Astrocyte (in vitro differentiated cells and primary cell): ENCODE data around the gene HMCN1. TPM values are rescaled to one million over a fixed set of nuclear protein-coding genes. Genes with fewer than 3 reads are reported as not detected.

Source experiments
- DNase-seq: peaks from one replicate; pipeline ENCODE4 v3.0.0-alpha.2; 2010; ENCODE audit warnings: low read depth
- FAIRE-seq: peaks from 2 replicates; lab custom pipeline; 2011; peaks lifted over from hg19 to GRCh38; lab: Jason Lieb, UNC
- H2AFZ ChIP-seq: 2 replicates; pipeline ENCODE4 v1.6.0; 2012; ENCODE audit warnings: low read depth, low read length, inconsistent platforms
- H3K27ac ChIP-seq: 2 replicates; pipeline ENCODE4 v1.5.1; 2011; ENCODE audit warnings: low read depth, low read length, inconsistent platforms
- H3K27me3 ChIP-seq: 2 replicates; pipeline ENCODE4 v1.6.0; 2011; ENCODE audit warnings: low read length, inconsistent platforms; ENCODE audit not compliant: insufficient read depth
- H3K36me3 ChIP-seq: 2 replicates; pipeline ENCODE4 v1.5.1; 2011; ENCODE audit warnings: low read length, inconsistent platforms; ENCODE audit not compliant: insufficient read depth
- H3K4me1 ChIP-seq: 2 replicates; pipeline ENCODE4 v1.5.1; 2011; ENCODE audit warnings: low read length, inconsistent platforms; ENCODE audit not compliant: insufficient read depth
- H3K4me2 ChIP-seq: 2 replicates; pipeline ENCODE4 v1.6.0; 2012; ENCODE audit warnings: low read length, inconsistent platforms
- H3K4me3 ChIP-seq: 2 replicates; pipeline ENCODE4 v1.5.1; 2011; ENCODE audit warnings: low read depth, mild to moderate bottlenecking, low read length, inconsistent platforms; ENCODE audit not compliant: insufficient read depth
- H3K79me2 ChIP-seq: 2 replicates; pipeline ENCODE4 v1.6.0; 2012; ENCODE audit warnings: mild to moderate bottlenecking, low read length, inconsistent platforms; ENCODE audit not compliant: insufficient read depth
- H3K9ac ChIP-seq: 2 replicates; pipeline ENCODE4 v1.6.0; 2012; ENCODE audit warnings: mild to moderate bottlenecking, low read length, inconsistent platforms
- H3K9me3 ChIP-seq: 2 replicates; pipeline ENCODE4 v1.5.1; 2012; ENCODE audit warnings: low read depth, mild to moderate bottlenecking, low read length, inconsistent platforms; ENCODE audit not compliant: insufficient read depth
- H4K20me1 ChIP-seq: 2 replicates; pipeline ENCODE4 v1.6.0; 2012; ENCODE audit warnings: low read length, inconsistent platforms; ENCODE audit not compliant: insufficient read depth
- H3K27ac Mint-ChIP-seq: one replicate; pipeline ENCODE4 v1.8.0; 2021; ENCODE audit warnings: mild to moderate bottlenecking, mixed read lengths; ENCODE audit not compliant: unreplicated experiment
- H3K27me3 Mint-ChIP-seq: one replicate; pipeline ENCODE4 v1.8.0; 2021; ENCODE audit warnings: low read depth, mixed read lengths; ENCODE audit not compliant: unreplicated experiment
- H3K36me3 Mint-ChIP-seq: one replicate; pipeline ENCODE4 v1.8.0; 2021; ENCODE audit warnings: low read depth, mixed read lengths; ENCODE audit not compliant: unreplicated experiment
- H3K4me1 Mint-ChIP-seq: one replicate; pipeline ENCODE4 v1.8.0; 2021; ENCODE audit warnings: low read depth, mixed read lengths; ENCODE audit not compliant: unreplicated experiment
- H3K4me3 Mint-ChIP-seq: one replicate; pipeline ENCODE4 v1.8.0; 2021; ENCODE audit warnings: mild to moderate bottlenecking, moderate library complexity, mixed read lengths; ENCODE audit not compliant: unreplicated experiment
- H3K9me3 Mint-ChIP-seq: one replicate; pipeline ENCODE4 v1.8.0; 2021; ENCODE audit warnings: mild to moderate bottlenecking, mixed read lengths; ENCODE audit not compliant: unreplicated experiment
- CTCF ChIP-seq: IDR thresholded peaks from 2 replicates; pipeline ENCODE4 v1.5.1; 2011; ENCODE audit warnings: low read depth, mild to moderate bottlenecking, inconsistent platforms, low read length, moderate library complexity; ENCODE audit not compliant: insufficient read depth
- EZH2 ChIP-seq: IDR thresholded peaks from 2 replicates; pipeline ENCODE4 v1.6.1; 2012; ENCODE audit warnings: mild to moderate bottlenecking, low read length, inconsistent platforms; ENCODE audit not compliant: insufficient read depth
- total RNA-seq: library from RNA; stranded (reverse); gene quantifications from 2 replicates; pipeline ENCODE4 v1.2.1, GENCODE V29; 2021

HMCN1 gene
- total RNA-seq, 1 donor from 2014 or later: 19.7 TPM

DNA sequence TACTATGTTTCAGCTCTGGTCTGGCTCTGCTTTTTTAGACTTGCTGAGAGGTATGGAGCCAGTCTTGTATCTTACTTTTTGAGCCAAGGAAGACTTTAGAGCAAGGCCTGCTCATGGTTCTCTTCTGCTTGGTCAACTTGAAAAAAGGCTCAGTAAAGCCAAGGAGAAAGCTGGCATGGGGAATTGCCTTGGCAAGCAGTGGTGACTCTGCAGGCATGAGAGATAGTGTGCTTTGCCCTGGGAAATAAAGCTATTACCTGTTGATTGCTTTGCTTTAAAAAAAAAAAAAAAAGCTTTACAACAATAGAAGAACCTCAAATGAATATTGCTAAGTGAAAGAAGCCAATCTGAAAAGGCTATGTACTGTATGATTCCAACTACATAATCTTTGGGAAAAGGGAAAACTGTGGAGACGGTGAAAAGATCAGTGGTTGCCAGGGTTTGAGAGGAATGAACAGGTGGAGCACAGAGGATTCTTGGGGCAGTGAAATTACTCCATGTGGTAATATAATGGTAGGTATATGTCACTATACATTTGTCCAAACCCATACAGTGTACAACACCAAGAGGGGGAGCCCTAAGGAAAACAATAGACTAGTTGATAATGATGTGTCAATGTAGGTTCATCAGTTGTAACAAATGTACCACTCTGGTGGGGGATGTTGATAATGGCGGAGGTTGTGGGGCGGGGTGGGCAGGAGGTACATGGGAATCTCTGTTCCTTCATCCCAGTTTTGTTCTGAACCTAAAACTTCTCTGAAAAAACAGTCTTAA lies 87.6 kb downstream of the HMCN1 start:
- Mint-ChIP-seq H3K27me3 (no peaks in the 10 kb centered on the region), H3K4me3 (no peak overlapping the region)
- TF ChIP-seq EZH2: no peak
- no peak for TF ChIP-seq CTCF

GRCh38 chr1:185823467-185823866 lies 89.3 kb downstream of the HMCN1 start:
- H3K27ac Mint-ChIP-seq: peak overlapping the region; percentile 87

More for the DNA sequence above, 87.6 kb downstream of the HMCN1 start:
- H3K9ac ChIP-seq: no peak overlapping the region
- no peaks in the 10 kb centered on the region for H3K9me3 ChIP-seq
- Mint-ChIP-seq H3K9me3 (no peaks in the 10 kb centered on the region), H3K27ac (no peak overlapping the region), H3K36me3 (no peaks in the 10 kb centered on the region), H3K4me1 (peaks cover 21% of the 10 kb centered on the region)
- no peaks in the 10 kb centered on the region for H3K27me3 ChIP-seq
- DNase-seq (no peak), FAIRE-seq (no peak)
- H3K4me1 ChIP-seq: no peaks in the 10 kb centered on the region
- no peak overlapping the region for H3K4me3 ChIP-seq
- H2AFZ ChIP-seq: no peak overlapping the region
- H4K20me1 ChIP-seq: no peaks in the 10 kb centered on the region
- no peaks in the 10 kb centered on the region for H3K79me2 ChIP-seq
- H3K4me2 ChIP-seq: no peak overlapping the region
- no peaks in the 10 kb centered on the region for H3K36me3 ChIP-seq
- no peak overlapping the region for H3K27ac ChIP-seq

More at GRCh38 chr1:185823467-185823866, 89.3 kb downstream of the HMCN1 start:
- DNase-seq (peak; percentile 48), FAIRE-seq (no peak)
- H3K9me3 ChIP-seq: no peaks in the 10 kb centered on the region
- no peaks in the 10 kb centered on the region for H3K4me1 ChIP-seq
- TF ChIP-seq CTCF (no peak), EZH2 (no peak)
- no peak overlapping the region for H3K9ac ChIP-seq
- H4K20me1 ChIP-seq: no peaks in the 10 kb centered on the region
- Mint-ChIP-seq H3K4me1 (peaks cover 21% of the 10 kb centered on the region), H3K27me3 (no peaks in the 10 kb centered on the region), H3K9me3 (no peaks in the 10 kb centered on the region), H3K36me3 (no peaks in the 10 kb centered on the region), H3K4me3 (no peak overlapping the region)
- H3K36me3 ChIP-seq: no peaks in the 10 kb centered on the region
- H3K4me3 ChIP-seq: no peak overlapping the region
- H2AFZ ChIP-seq: no peak overlapping the region
- H3K27me3 ChIP-seq: no peaks in the 10 kb centered on the region
- no peak overlapping the region for H3K27ac ChIP-seq
- H3K4me2 ChIP-seq: no peak overlapping the region
- no peaks in the 10 kb centered on the region for H3K79me2 ChIP-seq
